Activated CD4-positive, alpha-beta T cell treated with anti-CD3 and anti-CD28 coated beads for 48 hours (primary cell): ENCODE results near the gene ALK.

ENCODE experiments used
- DNase-seq: peaks from one replicate; pipeline ENCODE4 v3.0.0-alpha.2; 2020

ALK gene

GRCh38 chr2:29482348-29482747, 439.0 kb downstream of the ALK start:
- no peak for DNase-seq

- DNase-seq, result no peak
Measured at GRCh38 chr2:29481313-29481712, 440.1 kb downstream of the ALK start.

GRCh38 chr2:29480426-29480825, 441.0 kb downstream of the ALK start:
- DNase-seq, result no peak

DNA sequence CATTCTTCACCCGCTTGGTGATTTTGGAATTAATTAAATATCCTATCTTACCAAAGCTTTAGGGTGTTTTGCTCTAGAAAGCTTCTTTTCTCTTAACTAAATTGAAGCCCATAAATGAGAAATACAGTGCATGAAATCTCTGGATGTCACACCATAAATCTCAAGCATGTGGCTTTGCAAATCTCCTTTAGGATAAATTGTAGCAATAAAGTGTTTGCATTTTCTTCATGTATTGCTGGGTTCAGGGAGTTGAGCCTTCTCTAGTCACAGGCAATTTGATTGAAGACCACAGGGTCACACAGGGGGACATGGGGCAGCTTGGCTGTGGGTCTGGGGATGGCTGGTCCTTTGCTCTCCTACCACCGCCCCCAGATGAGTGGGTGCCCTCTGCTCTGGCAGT, 442.0 kb downstream of the ALK start:
- no peak for DNase-seq

- no peak for DNase-seq
Measured at GRCh38 chr2:29478641-29479040, 442.7 kb downstream of the ALK start.

DNA sequence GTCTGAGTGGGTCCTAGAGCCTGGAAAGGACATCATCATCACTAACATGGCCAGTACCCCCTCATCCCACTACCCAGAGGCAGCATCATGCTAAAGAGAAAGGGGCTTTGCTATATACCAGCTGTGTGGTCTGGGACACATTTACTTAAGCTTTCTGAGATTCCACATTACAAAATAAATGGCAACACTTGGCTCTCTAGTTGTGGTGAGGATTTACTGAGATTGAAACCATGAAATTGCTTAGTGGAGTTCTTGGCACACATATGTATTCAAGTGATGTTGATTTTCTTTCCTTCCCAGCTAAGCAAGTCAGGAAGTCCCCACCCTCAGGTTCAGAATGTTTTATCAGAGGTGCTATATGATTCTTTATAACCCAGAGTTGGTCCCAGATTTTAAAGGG, 444.2 kb downstream of the ALK start:
- DNase-seq, result no peak

GRCh38 chr2:29475499-29475898, 445.9 kb downstream of the ALK start:
- DNase-seq, result no peak

DNA sequence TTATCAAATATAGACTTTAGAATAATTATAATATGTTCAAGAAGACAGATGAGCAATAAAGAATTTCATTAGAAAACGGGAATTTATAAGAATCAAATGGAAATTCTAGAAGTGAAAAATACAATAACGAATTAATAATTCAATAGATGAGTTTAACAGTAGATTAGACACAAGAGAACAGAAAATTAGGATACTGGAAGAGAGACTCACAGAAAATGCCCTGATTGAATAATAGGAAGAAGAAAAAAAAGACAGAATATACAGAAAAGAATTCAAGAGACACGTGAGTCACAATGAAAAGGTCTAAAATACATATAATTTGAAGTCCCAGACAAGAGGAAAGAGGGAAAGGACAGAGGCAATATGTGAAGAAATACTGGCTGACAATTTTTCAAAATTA, 451.4 kb downstream of the ALK start:
- no peak for DNase-seq

DNA sequence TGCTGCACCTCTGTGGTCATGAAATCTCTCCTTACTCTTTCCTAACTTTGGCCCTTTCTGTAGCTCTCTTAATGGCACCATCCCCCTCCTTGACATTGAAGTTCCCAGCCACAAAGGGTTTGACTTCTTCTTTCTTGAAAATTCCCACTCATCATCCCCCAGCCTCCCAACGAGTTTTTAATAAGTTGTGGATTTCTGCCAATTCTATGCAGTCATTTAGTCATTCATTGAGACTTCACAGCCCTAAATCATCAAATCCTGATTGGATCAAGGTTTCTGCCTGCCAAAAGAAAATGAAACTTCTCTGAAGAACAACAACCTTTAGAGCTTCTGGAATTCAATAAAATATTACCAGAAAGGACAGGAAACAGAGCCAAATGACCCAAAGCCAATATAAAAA, 451.9 kb downstream of the ALK start:
- DNase-seq, result no peak

DNA sequence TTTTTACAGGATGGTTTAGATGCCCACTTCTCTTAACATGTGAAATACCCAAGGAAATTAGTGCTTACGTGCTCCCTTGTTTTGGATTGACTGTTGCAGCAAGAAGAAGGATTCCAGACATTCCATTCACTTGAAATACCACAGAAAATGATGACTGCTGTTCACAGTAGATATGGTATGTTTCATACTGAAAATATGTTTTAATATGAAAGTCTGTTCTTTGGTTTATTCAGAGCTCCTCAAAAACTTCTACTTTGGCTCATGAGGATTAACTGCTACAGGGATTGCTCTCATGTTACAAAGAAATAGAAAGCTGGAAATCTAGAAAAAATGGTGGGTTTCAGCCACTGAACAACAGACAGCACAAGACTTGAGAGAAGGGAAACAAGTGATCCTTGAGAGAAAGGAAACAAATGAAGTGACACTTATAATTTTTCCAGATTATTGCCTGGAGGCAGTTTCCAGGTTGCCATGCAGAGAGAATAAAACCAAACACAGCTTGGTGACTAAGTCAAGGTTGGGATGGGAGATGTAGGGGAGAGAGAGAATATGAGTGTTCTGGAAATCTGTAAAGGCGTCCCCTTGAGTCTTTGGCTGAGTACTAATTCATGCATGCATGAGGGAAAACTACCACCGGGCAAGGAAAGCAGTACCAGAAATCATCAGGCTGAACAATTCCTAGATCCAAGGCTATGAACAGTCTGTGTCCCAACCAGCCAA, 458.0 kb downstream of the ALK start:
- DNase-seq, result no peak

DNA sequence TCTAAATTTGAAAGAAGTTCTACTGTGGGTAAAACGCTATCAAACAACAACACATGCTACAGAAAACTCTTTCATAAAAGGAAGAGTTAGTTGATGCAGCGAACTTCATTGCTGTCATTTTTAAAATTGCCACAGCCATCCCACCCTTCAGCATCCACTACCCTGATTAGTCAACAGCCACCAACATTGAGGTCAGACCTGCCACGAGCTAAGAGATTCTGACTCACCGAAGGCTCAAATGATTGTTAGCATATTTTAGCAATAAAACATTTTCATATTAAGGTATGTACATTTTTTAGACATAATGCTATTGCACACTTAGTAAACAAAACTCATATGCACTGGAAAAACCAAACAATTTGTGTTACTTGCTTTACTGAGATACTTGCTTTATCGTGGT, 459.1 kb downstream of the ALK start:
- no peak for DNase-seq

DNA sequence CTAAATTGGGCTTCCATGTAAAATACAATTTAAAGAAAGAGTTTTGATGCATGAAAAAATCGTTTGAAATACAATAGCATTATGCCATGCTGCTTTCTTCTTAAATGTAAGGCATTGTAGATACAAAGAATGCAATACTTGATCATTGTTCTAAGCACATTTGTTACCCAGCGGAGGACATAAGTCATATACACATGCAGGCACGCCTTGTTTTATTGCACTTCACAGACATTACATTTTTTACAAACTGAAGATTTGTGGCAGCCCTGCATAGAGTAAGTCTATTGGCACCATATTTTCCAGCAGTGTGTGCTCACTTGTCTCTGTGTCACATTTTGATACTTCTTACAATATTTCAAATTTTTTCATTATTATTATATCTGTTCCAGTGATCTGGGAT, 461.2 kb downstream of the ALK start:
- DNase-seq, result no peak

DNA sequence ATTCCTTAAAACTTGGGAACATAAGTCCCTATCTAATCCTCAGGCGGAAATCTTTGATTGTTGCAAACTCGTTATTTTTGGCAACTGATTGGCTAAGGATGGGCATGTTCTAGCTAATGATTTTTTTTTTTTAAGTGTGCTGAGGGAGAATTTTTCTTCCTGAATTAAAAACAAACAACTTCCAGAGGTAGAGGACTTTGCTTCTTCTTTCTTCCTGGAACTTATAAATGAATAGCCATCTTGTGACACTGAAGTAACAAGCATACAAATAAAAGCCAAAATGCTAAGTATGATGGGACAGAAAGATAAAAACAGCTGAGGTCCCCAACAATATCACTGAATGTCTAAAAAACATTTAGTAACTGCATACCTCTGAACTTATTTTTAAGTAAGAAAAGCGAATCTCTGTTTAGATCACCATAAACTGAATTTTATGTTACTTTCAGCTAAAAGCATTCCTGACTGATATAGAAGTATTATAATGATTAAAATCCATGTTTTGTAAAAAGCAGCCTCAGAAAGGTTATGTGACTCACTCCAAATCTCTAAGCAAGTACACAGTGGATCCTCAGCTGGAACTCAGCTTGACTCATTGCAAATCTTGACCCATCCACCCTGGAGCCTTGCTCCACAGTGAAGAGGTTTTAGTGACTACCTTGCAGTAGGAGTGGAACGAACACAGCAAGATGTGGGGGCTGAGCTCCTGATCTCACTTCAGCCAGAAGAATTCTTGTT, 461.8 kb downstream of the ALK start:
- DNase-seq, result no peak

GRCh38 chr2:29456429-29456828, 465.0 kb downstream of the ALK start:
- no peak for DNase-seq

DNA sequence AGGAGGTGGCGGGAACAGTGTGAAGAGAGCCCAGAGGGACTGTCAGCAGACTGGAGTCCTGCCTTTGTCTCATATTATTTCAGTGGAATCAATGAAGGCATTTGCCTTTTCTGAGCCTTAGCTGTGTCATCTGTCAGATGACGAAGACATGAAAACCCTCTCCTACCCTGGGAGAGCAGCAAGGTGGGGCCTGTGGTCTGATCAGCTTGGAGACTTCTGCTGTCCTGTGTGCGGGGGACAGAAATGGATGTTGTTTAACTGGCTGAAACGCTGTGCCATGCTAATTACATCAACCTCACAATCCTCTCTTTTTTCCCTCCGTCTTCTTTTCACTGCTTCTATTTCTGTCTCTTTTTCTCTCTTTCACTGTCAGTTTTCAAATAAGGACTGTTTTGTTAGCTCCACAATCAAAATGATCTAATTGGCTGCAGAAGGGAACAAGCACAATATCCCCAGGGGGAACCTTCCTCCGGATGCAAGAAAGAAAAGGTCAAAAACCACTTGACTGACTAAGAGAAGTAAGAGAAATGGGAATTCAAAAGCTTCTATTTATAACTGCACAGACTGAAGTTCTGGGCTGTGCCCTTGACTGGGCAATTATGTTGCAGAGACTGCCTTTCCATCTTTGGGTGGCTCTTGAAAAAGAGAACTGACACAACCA, 466.1 kb downstream of the ALK start:
- DNase-seq, result no peak

GRCh38 chr2:29452036-29452435, 469.4 kb downstream of the ALK start:
- DNase-seq, result no peak

GRCh38 chr2:29450596-29451222, 470.7 kb downstream of the ALK start:
- no peak for DNase-seq

DNA sequence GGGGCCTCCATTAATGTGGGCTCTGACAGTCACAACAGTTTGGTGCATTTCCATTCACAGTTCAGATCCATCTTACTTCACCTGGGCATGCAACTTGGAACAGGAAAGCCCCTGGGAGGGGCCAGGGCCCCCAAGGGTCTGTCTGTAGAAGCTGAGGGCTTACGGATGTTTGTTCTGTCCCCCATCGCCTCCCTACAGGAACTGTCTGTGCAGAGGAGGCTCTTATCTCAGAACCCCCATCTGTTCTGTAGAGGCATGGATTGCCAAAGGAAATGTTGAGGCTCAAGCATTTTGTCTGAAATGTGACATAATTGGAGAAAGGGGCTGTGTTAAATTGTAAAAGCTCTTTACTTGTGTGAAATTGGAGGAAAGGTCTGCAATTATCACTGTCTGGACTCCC, 471.9 kb downstream of the ALK start:
- DNase-seq, result no peak

DNA sequence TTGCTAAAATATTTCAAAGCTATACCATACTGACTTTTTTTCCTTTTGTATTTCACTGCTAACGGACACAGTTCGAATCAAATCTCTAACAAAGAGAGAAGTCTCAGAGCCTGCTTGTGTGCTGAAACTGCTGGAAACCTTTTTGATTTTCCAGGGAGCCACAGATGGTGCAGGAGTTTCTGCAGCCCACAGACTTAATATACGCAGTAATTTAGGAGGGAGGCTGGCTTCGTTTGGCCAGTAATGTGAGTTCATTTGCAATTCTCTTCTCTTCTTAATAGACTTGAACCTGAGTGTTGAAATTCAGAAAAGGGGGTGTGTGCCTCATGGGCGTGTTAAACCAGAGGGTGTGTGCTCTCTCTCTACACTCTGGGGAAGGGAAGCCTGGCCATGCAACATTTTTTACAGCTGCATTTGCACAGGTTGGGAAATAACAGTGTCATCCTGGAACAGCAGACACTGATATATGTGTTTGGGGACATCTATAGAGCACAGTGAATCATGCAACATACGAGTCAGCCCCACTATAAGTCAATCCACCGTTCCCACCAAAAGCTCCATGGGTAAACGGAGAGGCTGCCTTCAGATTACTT, 473.2 kb downstream of the ALK start:
- no peak for DNase-seq

- DNase-seq, result no peak
Measured at GRCh38 chr2:29447513-29447912, 473.9 kb downstream of the ALK start.

- no peak for DNase-seq
Measured at GRCh38 chr2:29446847-29447246, 474.5 kb downstream of the ALK start.

GRCh38 chr2:29444150-29444549, 477.2 kb downstream of the ALK start:
- no peak for DNase-seq

DNA sequence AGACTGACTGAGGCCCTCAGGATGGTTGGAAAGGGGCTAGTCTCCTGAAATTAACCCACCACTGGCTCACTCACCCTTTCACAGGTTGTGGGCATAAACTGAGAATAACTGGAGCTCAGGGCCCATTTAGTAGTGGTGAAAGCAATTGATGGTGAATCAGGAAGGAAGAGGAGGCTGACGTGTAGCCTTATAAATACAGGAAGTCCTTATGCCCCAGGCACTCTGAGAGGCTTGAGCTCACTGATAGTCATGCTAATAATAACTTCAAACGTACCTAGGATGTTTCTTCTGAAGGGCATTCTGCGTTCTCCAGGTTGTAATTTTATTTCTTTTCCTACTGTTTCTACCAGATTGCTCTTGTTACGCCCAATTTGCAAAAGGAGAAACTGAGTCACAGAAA, 477.8 kb downstream of the ALK start:
- no peak for DNase-seq
